NCI-H1694 (cell line): ENCODE data around the gene CNKSR2.
A peak's percentile ranks its signal among the peaks of the same experiment; 100 is the strongest.

Experiments used
- DNase-seq: peaks from one replicate; lab custom pipeline; 2025; lab: John Stamatoyannopoulos, UW

Gene CNKSR2

GRCh38 chrX:21374163-21374993, at the start of gene CNKSR2:
TSS of gene CNKSR2 (plus strand) at chrX:21374418. CDS start at chrX:21374898, 480 bp downstream.
- DNase-seq, result peak; percentile 26

GRCh38 chrX:21354725-21355124, 19.5 kb upstream of the CNKSR2 start:
- DNase-seq, result no peak

DNA sequence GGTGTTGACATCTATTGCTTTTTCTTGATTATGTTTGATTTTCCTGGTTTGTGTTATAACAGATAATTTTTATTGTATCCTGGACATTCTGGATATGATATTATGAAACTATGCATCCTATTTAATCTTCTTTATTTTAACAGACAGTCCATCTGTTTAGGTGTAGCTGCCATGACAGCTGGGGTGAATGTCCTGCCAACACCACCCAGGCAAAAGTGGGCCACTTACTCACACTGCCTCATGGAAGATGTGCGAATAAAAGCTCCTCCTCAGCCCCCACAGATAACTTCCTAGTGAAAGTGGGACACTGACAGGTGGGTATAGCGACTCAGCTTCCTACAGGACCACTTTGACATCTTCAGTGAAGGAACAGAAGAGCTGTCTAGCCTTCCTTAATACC, 18.4 kb upstream of the CNKSR2 start:
- no peak for DNase-seq

DNA sequence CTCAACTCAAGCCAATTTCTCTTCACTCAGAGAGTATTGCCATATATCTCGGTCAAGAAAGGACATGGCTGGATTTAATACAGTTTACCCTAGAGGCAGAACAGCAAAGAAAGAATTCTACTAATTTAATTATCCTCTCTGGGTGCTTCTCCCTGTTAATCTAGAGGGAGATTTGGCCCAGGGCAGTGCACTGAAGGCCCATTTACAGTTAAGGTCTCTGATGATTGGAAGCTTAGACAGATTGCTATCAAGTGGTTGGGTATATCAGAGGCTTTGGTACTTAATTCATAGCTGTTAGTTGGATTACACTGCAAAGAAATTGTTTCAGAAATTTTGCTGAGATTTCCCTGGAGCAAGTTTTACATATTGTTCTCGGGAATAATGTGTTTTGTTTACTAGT, 4.6 kb upstream of the CNKSR2 start:
- no peak for DNase-seq

DNA sequence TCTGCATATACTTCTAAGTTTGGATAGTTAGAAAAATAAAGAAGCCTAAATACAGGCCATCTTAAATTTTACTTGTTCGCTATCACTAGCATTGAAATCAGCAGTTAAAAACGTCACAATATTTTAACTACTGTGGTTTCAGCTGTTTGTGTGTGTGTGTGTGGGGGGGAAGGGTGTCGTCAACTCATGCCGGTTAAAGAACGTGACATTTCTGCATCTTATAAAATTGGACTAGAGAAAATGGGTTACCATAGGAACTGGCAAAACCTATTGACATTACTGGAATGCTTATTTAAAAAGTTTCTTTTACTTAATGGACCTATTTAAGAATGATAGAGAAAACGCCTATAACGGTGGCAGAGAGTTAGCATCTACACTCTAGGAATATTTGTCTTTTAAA, 1.2 kb upstream of the CNKSR2 start:
- no peak for DNase-seq

- DNase-seq, result no peak
Measured at GRCh38 chrX:21373637-21374162, 518 bp upstream of the CNKSR2 start.

GRCh38 chrX:21374994-21375707, 933 bp downstream of the CNKSR2 start:
- DNase-seq, result no peak

- DNase-seq, result no peak
Measured at GRCh38 chrX:21375708-21376009, 1.4 kb downstream of the CNKSR2 start.

GRCh38 chrX:21376636-21377035, 2.4 kb downstream of the CNKSR2 start:
- DNase-seq, result no peak

DNA sequence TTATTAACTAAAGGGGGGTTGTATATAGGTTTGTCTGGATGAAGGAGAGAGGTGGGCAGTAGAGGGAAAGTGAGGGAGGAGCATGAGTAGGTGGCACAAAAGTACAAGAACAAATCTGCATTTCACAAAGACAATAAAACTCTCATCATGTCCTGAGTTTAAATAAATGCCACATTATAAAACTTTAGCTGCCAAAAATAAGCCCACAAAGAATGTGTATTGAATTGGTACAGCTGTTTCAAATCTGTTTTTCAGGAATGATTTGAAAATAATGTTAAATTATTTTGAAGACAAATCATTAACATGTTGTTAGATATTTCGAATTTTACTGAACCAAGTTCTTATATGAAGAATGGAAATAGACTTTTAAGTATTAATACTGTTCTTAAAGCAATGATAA, 5.8 kb downstream of the CNKSR2 start:
- no peak for DNase-seq

DNA sequence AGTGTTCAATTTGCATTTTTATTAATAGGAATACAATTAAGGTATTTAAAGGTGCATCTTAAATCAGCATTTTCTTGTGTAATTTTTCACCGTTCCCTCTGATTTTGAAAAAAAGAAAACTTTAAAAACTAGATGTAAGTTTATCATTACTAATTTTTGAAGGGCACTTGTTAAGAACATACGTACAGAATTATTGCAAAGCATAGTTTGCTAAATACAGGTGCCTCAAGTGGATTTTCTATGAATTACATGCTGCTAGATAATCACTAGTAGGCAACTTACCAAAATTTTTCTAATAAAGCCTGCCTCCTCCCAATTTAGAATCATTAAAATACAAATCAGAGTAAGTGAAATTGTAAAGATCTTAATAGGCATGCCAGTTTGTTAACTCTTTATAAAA, 8.5 kb downstream of the CNKSR2 start:
- no peak for DNase-seq

- DNase-seq, result no peak
Measured at GRCh38 chrX:21383546-21383945, 9.3 kb downstream of the CNKSR2 start.

- no peak for DNase-seq
Measured at GRCh38 chrX:21384178-21384577, 10.0 kb downstream of the CNKSR2 start.

DNA sequence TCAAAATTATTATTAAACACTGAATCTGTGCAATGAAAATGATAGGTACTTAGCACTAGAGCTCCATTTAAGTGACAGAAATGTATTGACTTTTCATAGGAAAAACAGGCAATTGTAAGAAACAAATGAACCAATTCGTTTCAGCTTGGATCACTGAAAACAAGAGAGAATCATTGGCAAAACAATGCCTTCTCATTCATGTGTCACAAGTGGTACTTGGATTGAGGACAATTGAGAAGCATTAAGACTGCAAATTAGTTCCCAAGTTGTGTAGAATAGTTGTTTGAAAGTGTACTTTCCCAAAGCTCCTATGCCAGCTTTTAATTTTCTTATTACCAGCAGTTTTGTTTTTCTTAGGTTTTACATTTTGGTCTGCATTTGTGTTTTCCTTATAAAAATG, 20.6 kb downstream of the CNKSR2 start:
- no peak for DNase-seq

- DNase-seq, result no peak
Measured at GRCh38 chrX:21398426-21398825, 24.2 kb downstream of the CNKSR2 start.

DNA sequence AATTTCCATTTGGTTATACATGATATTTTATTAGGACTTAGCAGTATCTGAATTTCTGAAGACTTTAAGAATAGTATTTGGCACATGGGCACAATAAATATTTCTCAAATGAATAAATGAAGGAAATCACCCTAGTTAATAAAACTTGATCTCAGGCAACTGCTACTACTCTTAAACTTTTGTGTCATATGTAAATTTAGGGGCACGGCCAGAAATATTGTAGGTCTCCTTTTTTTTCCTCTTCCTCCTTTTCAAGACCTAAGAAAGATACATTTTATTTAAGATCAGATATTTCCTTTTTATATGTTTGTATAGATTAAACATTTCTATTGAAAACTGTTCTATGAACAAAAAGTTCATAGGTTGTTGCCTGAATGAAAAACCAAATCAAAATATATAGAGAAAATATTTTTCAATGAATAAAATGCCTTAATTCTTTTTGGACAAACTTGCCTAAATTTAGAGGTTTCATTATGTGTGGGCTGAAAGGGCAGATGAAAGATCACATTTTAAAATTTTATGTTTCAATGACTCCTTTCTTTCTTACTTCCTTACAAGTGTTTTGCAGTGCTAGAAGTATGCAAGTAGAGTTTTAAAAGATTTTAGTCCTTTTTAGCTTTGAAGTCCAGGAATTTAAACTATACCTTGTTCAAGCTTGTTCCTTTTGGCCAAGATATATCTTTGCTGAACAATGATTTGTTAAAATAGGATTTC, 26.3 kb downstream of the CNKSR2 start:
- no peak for DNase-seq

- DNase-seq, result no peak
Measured at GRCh38 chrX:21408307-21408706, 34.1 kb downstream of the CNKSR2 start.

GRCh38 chrX:21408788-21409187, 34.6 kb downstream of the CNKSR2 start:
- DNase-seq, result no peak

DNA sequence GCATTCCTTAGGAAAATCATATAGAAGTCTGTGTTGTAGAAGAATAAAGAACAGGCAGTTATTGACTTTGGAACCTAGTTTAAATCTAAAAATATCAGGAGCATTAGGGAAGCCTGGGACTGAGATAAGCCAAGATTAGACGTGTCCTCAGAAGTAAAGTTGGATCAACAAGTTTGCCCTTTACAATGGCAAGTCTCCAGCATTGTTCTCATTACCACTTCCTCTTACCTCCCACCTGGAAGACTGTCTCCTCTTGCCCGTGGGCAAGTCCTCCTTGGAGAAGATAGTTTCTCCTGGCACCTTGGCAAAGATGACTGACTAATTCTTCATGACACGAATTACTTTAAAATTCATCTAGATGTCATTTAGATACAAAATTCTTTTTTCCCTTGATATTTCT, 37.8 kb downstream of the CNKSR2 start:
- no peak for DNase-seq

GRCh38 chrX:21412883-21413282, 38.7 kb downstream of the CNKSR2 start:
- DNase-seq, result no peak

GRCh38 chrX:21427086-21427485, 52.9 kb downstream of the CNKSR2 start:
- DNase-seq, result no peak

GRCh38 chrX:21437036-21437435, 62.8 kb downstream of the CNKSR2 start:
- DNase-seq, result no peak

GRCh38 chrX:21438792-21439191, 64.6 kb downstream of the CNKSR2 start:
- DNase-seq, result no peak
